NT2/D1 (cell line): ENCODE measurements around the gene SDSL.

Source experiments
- SUZ12 ChIP-seq: IDR thresholded peaks from 2 replicates; pipeline ENCODE4 v1.6.1; 2011; ENCODE audit not compliant: insufficient read length, insufficient read depth; ENCODE audit errors: extremely low read depth
- ZNF274 ChIP-seq: IDR thresholded peaks from 2 replicates; pipeline ENCODE4 v1.6.1; 2011; ENCODE audit warnings: mild to moderate bottlenecking, low read depth, low read length

DNA sequence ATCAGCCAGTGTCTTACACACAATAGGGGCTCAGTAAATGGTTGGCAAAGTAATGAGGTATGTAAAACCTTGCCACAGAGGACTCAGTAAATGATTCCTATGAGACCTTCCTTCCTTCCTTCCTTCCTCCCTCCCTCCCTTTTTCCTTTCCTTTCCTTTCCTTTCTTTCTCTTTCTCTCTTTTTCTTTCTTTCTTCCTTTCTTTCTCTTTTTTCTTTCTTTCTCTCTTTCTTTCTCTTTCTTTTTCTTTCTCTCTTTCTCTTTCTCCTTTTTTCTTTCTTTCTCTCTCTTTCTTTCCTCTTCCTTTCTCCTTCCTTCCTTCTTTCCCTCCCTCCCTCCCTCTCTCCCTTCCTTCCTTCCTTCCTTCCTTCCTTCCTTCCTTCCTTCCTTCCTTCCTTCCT is 26.0 kb upstream of the SDSL start:
- TF ChIP-seq SUZ12 (no peak), ZNF274 (no peak)
